OCI-LY7 (cell line): ENCODE results near the gene HPDL. TPM values are rescaled to one million over a fixed set of nuclear protein-coding genes. Genes with fewer than 3 reads are reported as not detected.

ENCODE experiments used
- BruUV-seq: library from RNA; stranded (reverse); fragments of 400-500 nt; replicated peaks from 2 replicates; lab custom pipeline; 2021; lab: Mats Ljungman, UMichigan
- CTCF ChIA-PET: fragments of 300-600 bp; sonication (Branson Sonifier 250); formaldehyde crosslinking; loops from one replicate; lab custom pipeline; 2022; ENCODE audit warnings: antibody characterized with exemption; ENCODE audit not compliant: unreplicated experiment; lab: Charles Lee
- POLR2A ChIA-PET: fragments of 300-600 bp; sonication (Branson Sonifier 250); formaldehyde crosslinking; loops from one replicate; lab custom pipeline; 2022; ENCODE audit warnings: antibody characterized with exemption; lab: Charles Lee
- DNase-seq: peaks from one replicate; pipeline ENCODE4 v3.0.0-alpha.2; 2015; ENCODE audit warnings: low spot score
- H2AFZ ChIP-seq: fragments of 200-600 bp; sonication (generic), shearing (Covaris generic); 2 replicates; pipeline ENCODE4 v1.6.1; 2014; ENCODE audit warnings: mild to moderate bottlenecking, antibody characterized with exemption, low read length, moderate library complexity
- H3K27ac ChIP-seq: fragments of 200-600 bp; sonication (generic); 2 replicates; pipeline ENCODE4 v1.5.1; 2014; ENCODE audit warnings: mixed run types, low read depth, mild to moderate bottlenecking, moderate library complexity, low read length, inconsistent platforms; ENCODE audit not compliant: poor library complexity, severe bottlenecking
- H3K36me3 ChIP-seq: fragments of 200-600 bp; sonication (generic); 2 replicates; pipeline ENCODE4 v1.6.1; 2014; ENCODE audit warnings: mild to moderate bottlenecking, antibody characterized with exemption, low read length, moderate library complexity, mixed read lengths; ENCODE audit not compliant: insufficient read depth
- H3K4me1 ChIP-seq: fragments of 200-600 bp; sonication (generic); 2 replicates; pipeline ENCODE4 v1.5.1; 2014; ENCODE audit warnings: mild to moderate bottlenecking, low read length; ENCODE audit not compliant: insufficient read depth, poor library complexity, severe bottlenecking
- H3K4me2 ChIP-seq: fragments of 200-600 bp; sonication (generic); 2 replicates; pipeline ENCODE4 v1.6.1; 2014; ENCODE audit warnings: mild to moderate bottlenecking, low read length
- H3K4me3 ChIP-seq: fragments of 200-600 bp; sonication (generic); 2 replicates; pipeline ENCODE4 v1.5.1; 2014; ENCODE audit warnings: mild to moderate bottlenecking, low read depth, low read length; ENCODE audit not compliant: poor library complexity, severe bottlenecking
- H3K79me2 ChIP-seq: fragments of 200-600 bp; sonication (generic); 2 replicates; pipeline ENCODE4 v1.6.1; 2016; ENCODE audit warnings: low read depth, mild to moderate bottlenecking, low read length, moderate library complexity, mixed read lengths; ENCODE audit not compliant: insufficient read depth
- H3K9me2 ChIP-seq: fragments of 200-600 bp; sonication (generic); 2 replicates; pipeline ENCODE4 v1.6.1; 2016; ENCODE audit warnings: mild to moderate bottlenecking, low read length, mixed read lengths; ENCODE audit not compliant: insufficient read depth
- H3K9me3 ChIP-seq: fragments of 200-600 bp; sonication (generic); 2 replicates; pipeline ENCODE4 v1.6.1; 2014; ENCODE audit warnings: mild to moderate bottlenecking, mixed run types, low read length, mixed read lengths
- H4K20me1 ChIP-seq: fragments of 200-600 bp; sonication (generic); 2 replicates; pipeline ENCODE4 v1.6.1; 2014; ENCODE audit warnings: mild to moderate bottlenecking, antibody characterized with exemption, low read length, moderate library complexity, mixed read lengths; ENCODE audit not compliant: insufficient read depth
- CTCF ChIP-seq: fragments of 200-600 bp; sonication (generic); conservative IDR thresholded peaks from 2 replicates; pipeline ENCODE4 v1.5.1; 2014; ENCODE audit warnings: mild to moderate bottlenecking, antibody characterized with exemption, low read length, moderate library complexity, mixed read lengths
- EZH2phosphoT487 ChIP-seq: fragments of 200-600 bp; sonication (generic); IDR thresholded peaks from 2 replicates; pipeline ENCODE4 v1.6.1; 2018; ENCODE audit warnings: low read depth, borderline replicate concordance, mild to moderate bottlenecking, mixed run types, antibody characterized with exemption, low read length, moderate library complexity, mixed read lengths
- intact Hi-C: fragments of 100-400 bp; cut with micrococcal nuclease; formaldehyde crosslinking; loops from one replicate; pipeline ENCODE4 v1.10.0; 2022; ENCODE audit not compliant: unreplicated experiment
- total RNA-seq, 2 experiments: library from RNA; depleted of rRNA in 1 of 2; stranded (reverse); fragments of >200 nt in 1 of 2; shearing (Covaris generic) in 1 of 2; gene quantifications; 2 replicates each; pipeline ENCODE4 v1.2.3, GENCODE V29; 2014 to 2022

Gene HPDL
- total RNA-seq, 2 experiments from 2014 or later: 25.2 to 25.8 TPM

GRCh38 chr1:45321444-45321843 lies 5.3 kb upstream of the HPDL start:
- no peaks in the 10 kb centered on the region for H3K9me2 ChIP-seq
- POLR2A ChIA-PET: interaction anchor here (0.6 to 2.7 kb wide), 4 partner anchors 15 to 164 kb away, joined by 3 to 15 read pairs (median 3); no protein-coding TSS in a partner anchor
- H3K4me3 ChIP-seq: no peak overlapping the region
- no peaks in the 10 kb centered on the region for H3K9me3 ChIP-seq
- peak overlapping the region; percentile 86 for H2AFZ ChIP-seq
- no peak overlapping the region for H3K27ac ChIP-seq
- no peaks in the 10 kb centered on the region for H3K36me3 ChIP-seq
- TF ChIP-seq EZH2phosphoT487 (no peak), CTCF (no peak)
- H3K4me2 ChIP-seq: peak overlapping the region; percentile 42
- CTCF ChIA-PET: no interaction called here
- H3K79me2 ChIP-seq: no peaks in the 10 kb centered on the region; the same call in 1 of the 2 replicates
- intact Hi-C loops: no loop called here
- H3K4me1 ChIP-seq: peaks cover 16% of the 10 kb centered on the region
- H4K20me1 ChIP-seq: no peaks in the 10 kb centered on the region
- BruUV-seq: no TSS peak
- DNase-seq: no peak

GRCh38 chr1:45322486-45323040 lies 4.1 kb upstream of the HPDL start:
- no peak for DNase-seq
- H3K4me3 ChIP-seq: no peak overlapping the region
- POLR2A ChIA-PET: interaction anchor here (0.7 kb wide), 2 partner anchors 32 to 522 kb away, joined by 3 to 4 read pairs; partner anchors contain the start of gene PLK3
- H3K9me2 ChIP-seq: no peaks in the 10 kb centered on the region
- intact Hi-C loops: no loop called here
- peaks cover 27% of the 10 kb centered on the region for H3K4me1 ChIP-seq
- TF ChIP-seq CTCF (no peak), EZH2phosphoT487 (no peak)
- CTCF ChIA-PET: no interaction called here
- no peaks in the 10 kb centered on the region for H3K9me3 ChIP-seq
- no peaks in the 10 kb centered on the region for H4K20me1 ChIP-seq
- H3K4me2 ChIP-seq: no peak overlapping the region
- H2AFZ ChIP-seq: no peak overlapping the region
- H3K79me2 ChIP-seq: peaks cover 5% of the 10 kb centered on the region; the same call in 1 of the 2 replicates
- no TSS peak for BruUV-seq
- no peaks in the 10 kb centered on the region for H3K36me3 ChIP-seq
- no peak overlapping the region for H3K27ac ChIP-seq
